Measurements from ENCODE around the gene FAM111B.
A peak's percentile ranks its signal among the peaks of the same experiment; 100 is the strongest.
"Not testable (repeated sequence)": the region's sequence is repeated elsewhere in the genome, so short reads cannot be mapped to it uniquely, and the experiment has no call there.

Gene FAM111B

DNA sequence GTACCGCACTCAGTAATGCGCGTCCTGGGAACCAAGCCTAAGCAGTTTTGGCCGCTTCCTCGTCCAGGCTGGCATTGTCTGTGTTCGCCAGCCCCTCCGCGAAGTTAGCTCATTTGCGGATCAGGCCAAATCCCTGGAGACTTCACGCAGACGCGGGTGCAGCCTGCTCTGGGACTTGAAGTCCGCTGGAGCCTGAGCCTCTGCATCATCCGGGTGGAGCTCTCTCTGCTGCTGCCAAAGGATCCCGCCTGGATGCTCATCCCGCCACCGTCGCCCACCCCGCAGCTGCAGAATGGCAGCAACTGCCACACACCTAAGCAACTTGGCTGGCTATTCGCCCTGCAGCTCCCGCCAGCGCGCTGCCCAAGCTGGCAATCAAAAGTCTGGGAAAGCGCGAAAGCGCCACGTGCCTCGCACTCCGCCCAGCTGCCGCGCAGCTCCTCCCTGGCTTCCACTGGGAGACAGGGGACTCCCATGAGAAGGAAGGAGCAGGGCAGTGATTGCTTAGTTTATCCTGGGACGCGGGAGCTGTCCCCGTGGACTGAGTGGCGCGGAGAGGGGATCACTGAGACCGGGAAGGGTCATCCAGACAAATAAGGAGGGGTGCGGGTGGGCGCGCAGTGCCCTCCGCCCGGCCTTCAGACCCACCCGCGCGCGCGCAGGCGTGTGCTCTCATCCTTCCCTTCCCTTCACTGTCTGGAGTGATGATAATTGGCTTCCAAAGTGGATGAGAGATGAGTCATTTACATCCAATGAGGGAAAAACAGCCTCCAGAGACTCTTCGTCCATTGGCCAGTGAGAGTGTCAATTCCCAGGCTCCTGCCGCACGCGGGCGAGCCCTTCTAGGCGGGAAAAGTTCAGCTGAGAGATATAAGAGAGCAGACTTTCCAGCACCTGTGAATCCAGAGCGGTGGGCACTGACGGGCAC is 44.2 kb upstream of the FAM111B start:
- Histone ChIP-seq H4K8ac (ENCODE audit: low read depth, low read length) (no peak overlapping the region), H3K4me3 (ENCODE audit: low read length in 2 of 2) (peak overlapping the region in 1 of 2 donors; percentile 40), H3K14ac (ENCODE audit: low read length) (no peak overlapping the region), H3K9me3 (replicated peaks in 1 of 2; ENCODE audit: control insufficient read depth in 2 of 2, insufficient read depth in 1 of 2, low read depth in 1 of 2, low read length in 2 of 2) (no peaks in the 10 kb centered on the region), H3K4me1 (ENCODE audit: control insufficient read depth in 2 of 2, insufficient read depth in 1 of 2, low read depth in 1 of 2, low read length in 2 of 2) (no peaks in the 10 kb centered on the region), H2BK12ac (ENCODE audit: low read length) (no peak overlapping the region), H3K9ac (ENCODE audit: low read depth, low read length, poor library complexity) (no peak overlapping the region), H2BK120ac (ENCODE audit: low read depth, low read length) (no peak overlapping the region), H3K36me3 (replicated peaks in 1 of 2; ENCODE audit: control insufficient read depth in 2 of 2, insufficient read depth in 2 of 2, low read length in 2 of 2) (no peaks in the 10 kb centered on the region), H3K79me1 (ENCODE audit: low read depth, low read length) (no peaks in the 10 kb centered on the region), H2BK5ac (ENCODE audit: low read length) (peak overlapping the region; percentile 17), H3K4ac (ENCODE audit: low read length) (no peak overlapping the region), H3K4me2 (ENCODE audit: insufficient read depth, low read length, poor library complexity, severe bottlenecking) (no peak overlapping the region), H4K91ac (ENCODE audit: low read depth, low read length, poor library complexity) (no peak overlapping the region), H3K23ac (ENCODE audit: low read depth, low read length, poor library complexity) (no peak overlapping the region), H3K27ac (replicated peaks; ENCODE audit: low read length) (no peak overlapping the region), H2BK15ac (ENCODE audit: low read length) (no peak overlapping the region), H3K27me3 (ENCODE audit: control insufficient read depth in 3 of 3, insufficient read depth in 3 of 3, low read depth in 1 of 3, low read length in 3 of 3) (peaks cover 0 to 13% (median 0%) of the 10 kb centered on the region in 3 experiments), H2AK5ac (ENCODE audit: low read depth, low read length) (no peak overlapping the region), H3K18ac (ENCODE audit: low read length) (no peak overlapping the region), H2AFZ (ENCODE audit: low read length) (no peak overlapping the region)
- no peak for DNase-seq (ENCODE audit: low spot score)
- WGBS, 2 donors (ENCODE audit: extremely low coverage in 2 of 2, insufficient read length in 2 of 2, insufficient replicate concordance in 1 of 2): no CpG with 5 or more reads among the region's 56 CpGs

- not testable (repeated sequence) for H3K36me3 ChIP-seq (replicated peaks in 1 of 2; ENCODE audit: control insufficient read depth in 2 of 2, insufficient read depth in 2 of 2, low read length in 2 of 2); H2BK5ac ChIP-seq (ENCODE audit: low read length); H4K8ac ChIP-seq (ENCODE audit: low read depth, low read length); H3K4me1 ChIP-seq (ENCODE audit: control insufficient read depth in 2 of 2, insufficient read depth in 1 of 2, low read depth in 1 of 2, low read length in 2 of 2); H2BK12ac ChIP-seq (ENCODE audit: low read length); H3K14ac ChIP-seq (ENCODE audit: low read length); H4K91ac ChIP-seq (ENCODE audit: low read depth, low read length, poor library complexity); H3K4ac ChIP-seq (ENCODE audit: low read length); H3K4me2 ChIP-seq (ENCODE audit: insufficient read depth, low read length, poor library complexity, severe bottlenecking); H3K18ac ChIP-seq (ENCODE audit: low read length); H2BK120ac ChIP-seq (ENCODE audit: low read depth, low read length); DNase-seq (ENCODE audit: low spot score); H3K9me3 ChIP-seq (replicated peaks in 1 of 2; ENCODE audit: control insufficient read depth in 2 of 2, insufficient read depth in 1 of 2, low read depth in 1 of 2, low read length in 2 of 2); H3K27ac ChIP-seq (replicated peaks; ENCODE audit: low read length); H3K23ac ChIP-seq (ENCODE audit: low read depth, low read length, poor library complexity); H2AK5ac ChIP-seq (ENCODE audit: low read depth, low read length); H2BK15ac ChIP-seq (ENCODE audit: low read length); H2AFZ ChIP-seq (ENCODE audit: low read length); H3K4me3 ChIP-seq (ENCODE audit: low read length in 2 of 2); H3K9ac ChIP-seq (ENCODE audit: low read depth, low read length, poor library complexity); H3K79me1 ChIP-seq (ENCODE audit: low read depth, low read length)
- peaks cover 0 to 13% (median 0%) of the 10 kb centered on the region in 3 experiments for H3K27me3 ChIP-seq (ENCODE audit: control insufficient read depth in 3 of 3, insufficient read depth in 3 of 3, low read depth in 1 of 3, low read length in 3 of 3)
- WGBS, 2 donors (ENCODE audit: extremely low coverage in 2 of 2, insufficient read length in 2 of 2, insufficient replicate concordance in 1 of 2): no CpG with 5 or more reads among the region's 14 CpGs
These were observed 42.9 kb upstream of the FAM111B start for GRCh38 chr11:59063996-59064727.

DNA sequence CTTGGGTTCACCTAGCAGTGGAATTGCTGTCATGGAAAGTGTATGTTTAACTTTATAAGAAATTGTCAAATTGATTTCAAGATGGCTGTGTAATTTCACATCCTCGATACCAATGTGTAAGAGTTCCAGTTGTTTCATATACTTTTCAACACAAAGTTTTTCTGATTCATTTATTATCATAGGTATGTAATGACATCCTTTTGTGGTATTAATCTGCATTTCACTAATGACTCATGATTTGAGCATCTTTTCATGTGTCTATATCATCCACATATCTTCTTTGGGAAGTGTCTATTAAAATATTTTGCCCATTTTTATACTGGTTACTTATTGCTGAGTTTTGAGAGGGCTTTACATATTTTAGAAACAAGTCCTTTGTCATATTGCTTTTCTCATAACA is 38.0 kb upstream of the FAM111B start:
- Histone ChIP-seq H3K4me3 (ENCODE audit: low read length in 2 of 2) (no peak overlapping the region), H3K4me2 (ENCODE audit: insufficient read depth, low read length, poor library complexity, severe bottlenecking) (no peak overlapping the region), H3K23ac (ENCODE audit: low read depth, low read length, poor library complexity) (no peak overlapping the region), H3K9ac (ENCODE audit: low read depth, low read length, poor library complexity) (no peak overlapping the region), H3K4me1 (ENCODE audit: control insufficient read depth in 2 of 2, insufficient read depth in 1 of 2, low read depth in 1 of 2, low read length in 2 of 2) (no peaks in the 10 kb centered on the region), H3K14ac (ENCODE audit: low read length) (no peak overlapping the region), H2BK5ac (ENCODE audit: low read length) (no peak overlapping the region), H3K27me3 (ENCODE audit: control insufficient read depth in 3 of 3, insufficient read depth in 3 of 3, low read depth in 1 of 3, low read length in 3 of 3) (peaks cover 0 to 10% (median 0%) of the 10 kb centered on the region in 3 experiments), H3K27ac (replicated peaks; ENCODE audit: low read length) (no peak overlapping the region), H4K8ac (ENCODE audit: low read depth, low read length) (no peak overlapping the region), H3K79me1 (ENCODE audit: low read depth, low read length) (no peaks in the 10 kb centered on the region), H2BK12ac (ENCODE audit: low read length) (no peak overlapping the region), H3K9me3 (replicated peaks in 1 of 2; ENCODE audit: control insufficient read depth in 2 of 2, insufficient read depth in 1 of 2, low read depth in 1 of 2, low read length in 2 of 2) (no peaks in the 10 kb centered on the region), H2BK120ac (ENCODE audit: low read depth, low read length) (no peak overlapping the region), H2AK5ac (ENCODE audit: low read depth, low read length) (no peak overlapping the region), H3K36me3 (replicated peaks in 1 of 2; ENCODE audit: control insufficient read depth in 2 of 2, insufficient read depth in 2 of 2, low read length in 2 of 2) (no peaks in the 10 kb centered on the region), H3K18ac (ENCODE audit: low read length) (no peak overlapping the region), H2AFZ (ENCODE audit: low read length) (no peak overlapping the region), H3K4ac (ENCODE audit: low read length) (no peak overlapping the region), H2BK15ac (ENCODE audit: low read length) (no peak overlapping the region), H4K91ac (ENCODE audit: low read depth, low read length, poor library complexity) (no peak overlapping the region)
- no CpG with 5 or more reads among the region's 1 CpG for WGBS, 2 donors (ENCODE audit: extremely low coverage in 2 of 2, insufficient read length in 2 of 2, insufficient replicate concordance in 1 of 2)
- no peak for DNase-seq (ENCODE audit: low spot score)
